ENCODE results near the gene RNF213. TPM values are rescaled to one million over a fixed set of nuclear protein-coding genes. Genes with fewer than 3 reads are reported as not detected.
"Not testable (repeated sequence)": the region's sequence is repeated elsewhere in the genome, so short reads cannot be mapped to it uniquely, and the experiment has no call there.

The RNF213 gene
- total RNA-seq, 2 experiments from 2014 or later, result 787 to 849 TPM

GRCh38 chr17:80295146-80295545 is 34.5 kb downstream of the RNF213 start:
- H3K36me3 Mint-ChIP-seq (ENCODE audit: low read depth), result peaks cover 88% of the 10 kb centered on the region
- H3K4me3 Mint-ChIP-seq, result no peak overlapping the region
- peak overlapping the region; percentile 63 for H3K27ac Mint-ChIP-seq
- peaks cover 47% of the 10 kb centered on the region for H3K4me1 Mint-ChIP-seq
- POLR2A ChIA-PET, result interaction anchor here (0.9 to 2.4 kb wide), 13 partner anchors 8 to 194 kb away, joined by 3 to 16 read pairs (median 3); partner anchors contain the start of gene GAA
- CTCF ChIA-PET, result no interaction called here
- no peaks in the 10 kb centered on the region for H3K27me3 Mint-ChIP-seq
- no peaks in the 10 kb centered on the region for H3K9me3 Mint-ChIP-seq
- DNase-seq, result no peak

GRCh38 chr17:80295559-80295958 is 34.9 kb downstream of the RNF213 start:
- no peaks in the 10 kb centered on the region for H3K9me3 Mint-ChIP-seq
- no peak for DNase-seq
- H3K36me3 Mint-ChIP-seq (ENCODE audit: low read depth), result peaks cover 88% of the 10 kb centered on the region
- ChIA-PET POLR2A (interaction anchor here (0.9 to 2.4 kb wide), 13 partner anchors 9 to 194 kb away, joined by 3 to 16 read pairs (median 3); partner anchors contain the start of gene GAA), CTCF (interaction anchor here (1.2 kb wide), 1 partner anchor 287 kb away, joined by 3 read pairs; no protein-coding TSS in a partner anchor)
- H3K27ac Mint-ChIP-seq, result peak overlapping the region; percentile 63
- no peaks in the 10 kb centered on the region for H3K27me3 Mint-ChIP-seq
- H3K4me1 Mint-ChIP-seq, result peaks cover 46% of the 10 kb centered on the region
- H3K4me3 Mint-ChIP-seq, result no peak overlapping the region

- POLR2A ChIA-PET, result interaction anchor here (1.1 to 2.4 kb wide), 8 partner anchors 12 to 94 kb away, joined by 3 to 16 read pairs (median 4); no protein-coding TSS in a partner anchor
Observed at GRCh38 chr17:80296221-80296620, 35.6 kb downstream of the RNF213 start.

GRCh38 chr17:80297996-80298560 is 37.4 kb downstream of the RNF213 start:
- peaks cover 48% of the 10 kb centered on the region for H3K4me1 Mint-ChIP-seq
- no peak overlapping the region for H3K4me3 Mint-ChIP-seq
- no peaks in the 10 kb centered on the region for H3K27me3 Mint-ChIP-seq
- no peak overlapping the region for H3K27ac Mint-ChIP-seq
- CTCF ChIA-PET, result no interaction called here
- H3K36me3 Mint-ChIP-seq (ENCODE audit: low read depth), result peaks cover 89% of the 10 kb centered on the region
- POLR2A ChIA-PET, result interaction anchor here (0.6 to 3.9 kb wide), 4 partner anchors 11 to 20 kb away, joined by 4 to 22 read pairs (median 4); no protein-coding TSS in a partner anchor
- no peak for DNase-seq
- H3K9me3 Mint-ChIP-seq, result no peaks in the 10 kb centered on the region

More at GRCh38 chr17:80296221-80296620, 35.6 kb downstream of the RNF213 start:
- Mint-ChIP-seq H3K27ac (no peak overlapping the region), H3K4me1 (peaks cover 50% of the 10 kb centered on the region), H3K9me3 (no peaks in the 10 kb centered on the region), H3K27me3 (no peaks in the 10 kb centered on the region), H3K4me3 (no peak overlapping the region), H3K36me3 (ENCODE audit: low read depth) (peaks cover 90% of the 10 kb centered on the region)
- CTCF ChIA-PET, result interaction anchor here (1.2 kb wide), 2 partner anchors 12 to 288 kb away, joined by 3 to 5 read pairs; no protein-coding TSS in a partner anchor
- DNase-seq, result no peak

GRCh38 chr17:80299350-80300100 is 38.9 kb downstream of the RNF213 start:
- H3K27me3 Mint-ChIP-seq, DNase-seq, CTCF ChIA-PET, H3K9me3 Mint-ChIP-seq, H3K4me3 Mint-ChIP-seq: not testable (repeated sequence)
- POLR2A ChIA-PET, result interaction anchor here (1.0 to 3.9 kb wide), 4 partner anchors 9 to 37 kb away, joined by 3 to 22 read pairs (median 4); no protein-coding TSS in a partner anchor
- Mint-ChIP-seq H3K4me1 (peaks cover 41% of the 10 kb centered on the region), H3K36me3 (ENCODE audit: low read depth) (peaks cover 89% of the 10 kb centered on the region), H3K27ac (peak overlapping the region; percentile 61)

- H3K27me3 Mint-ChIP-seq, CTCF ChIA-PET, DNase-seq, H3K4me3 Mint-ChIP-seq, H3K9me3 Mint-ChIP-seq, H3K27ac Mint-ChIP-seq: not testable (repeated sequence)
- Mint-ChIP-seq H3K36me3 (ENCODE audit: low read depth) (peaks cover 86% of the 10 kb centered on the region), H3K4me1 (peaks cover 35% of the 10 kb centered on the region)
- POLR2A ChIA-PET, result interaction anchor here (0.9 to 3.9 kb wide), 4 partner anchors 8 to 42 kb away, joined by 3 to 22 read pairs (median 7); no protein-coding TSS in a partner anchor
Observed at GRCh38 chr17:80300756-80301155, 40.1 kb downstream of the RNF213 start.

- Mint-ChIP-seq H3K27me3 (no peaks in the 10 kb centered on the region), H3K9me3 (no peaks in the 10 kb centered on the region), H3K4me3 (no peak overlapping the region), H3K4me1 (peaks cover 38% of the 10 kb centered on the region), H3K36me3 (ENCODE audit: low read depth) (peaks cover 89% of the 10 kb centered on the region), H3K27ac (peak overlapping the region; percentile 58)
- DNase-seq, result no peak
- POLR2A ChIA-PET, result no interaction called here
- CTCF ChIA-PET, result no interaction called here
Observed at GRCh38 chr17:80303824-80304223, 43.2 kb downstream of the RNF213 start.

GRCh38 chr17:80307994-80308691 is 47.5 kb downstream of the RNF213 start:
- DNase-seq, result no peak
- POLR2A ChIA-PET, result interaction anchor here (1.4 to 5.2 kb wide), 4 partner anchors 9 to 69 kb away, joined by 3 to 22 read pairs (median 16); no protein-coding TSS in a partner anchor
- H3K4me3 Mint-ChIP-seq, result no peak overlapping the region
- no peaks in the 10 kb centered on the region for H3K27me3 Mint-ChIP-seq
- H3K36me3 Mint-ChIP-seq (ENCODE audit: low read depth), result peaks cover 88% of the 10 kb centered on the region
- no peaks in the 10 kb centered on the region for H3K9me3 Mint-ChIP-seq
- peak overlapping the region; percentile 21 for H3K27ac Mint-ChIP-seq
- CTCF ChIA-PET, result interaction anchor here (1.9 kb wide), 1 partner anchor 207 kb away, joined by 6 read pairs; the partner anchor contains the start of gene GAA
- peaks cover 25% of the 10 kb centered on the region for H3K4me1 Mint-ChIP-seq

GRCh38 chr17:80308692-80309517 is 48.3 kb downstream of the RNF213 start:
- H3K36me3 Mint-ChIP-seq (ENCODE audit: low read depth), result peaks cover 86% of the 10 kb centered on the region
- peak overlapping the region; percentile 21 for H3K27ac Mint-ChIP-seq
- DNase-seq, result no peak
- H3K9me3 Mint-ChIP-seq, result no peaks in the 10 kb centered on the region
- peaks cover 29% of the 10 kb centered on the region for H3K4me1 Mint-ChIP-seq
- ChIA-PET CTCF (no interaction called here), POLR2A (interaction anchor here (3.6 to 5.2 kb wide), 3 partner anchors 10 to 14 kb away, joined by 16 to 22 read pairs (median 16); no protein-coding TSS in a partner anchor)
- no peaks in the 10 kb centered on the region for H3K27me3 Mint-ChIP-seq
- H3K4me3 Mint-ChIP-seq, result no peak overlapping the region

GRCh38 chr17:80311216-80311827 is 50.7 kb downstream of the RNF213 start:
- Mint-ChIP-seq H3K36me3 (ENCODE audit: low read depth) (peaks cover 74% of the 10 kb centered on the region), H3K9me3 (no peaks in the 10 kb centered on the region), H3K27ac (no peak overlapping the region), H3K4me3 (no peak overlapping the region), H3K4me1 (peaks cover 28% of the 10 kb centered on the region), H3K27me3 (no peaks in the 10 kb centered on the region)
- ChIA-PET POLR2A (interaction anchor here (1.1 to 3.6 kb wide), 2 partner anchors 16 to 37 kb away, joined by 3 to 16 read pairs; no protein-coding TSS in a partner anchor), CTCF (no interaction called here)
- DNase-seq, result no peak

- CTCF ChIA-PET, result no interaction called here
- H3K27ac Mint-ChIP-seq, result peak overlapping the region; percentile 26
Observed at GRCh38 chr17:80312621-80313135, 52.0 kb downstream of the RNF213 start.

More at GRCh38 chr17:80312621-80313135, 52.0 kb downstream of the RNF213 start:
- no peaks in the 10 kb centered on the region for H3K9me3 Mint-ChIP-seq
- POLR2A ChIA-PET, result no interaction called here
- peaks cover 78% of the 10 kb centered on the region for H3K36me3 Mint-ChIP-seq (ENCODE audit: low read depth)
- no peak overlapping the region for H3K4me3 Mint-ChIP-seq
- DNase-seq, result no peak
- peaks cover 31% of the 10 kb centered on the region for H3K4me1 Mint-ChIP-seq
- no peaks in the 10 kb centered on the region for H3K27me3 Mint-ChIP-seq

All from activated CD4-positive, alpha-beta memory T cell treated with anti-CD3 and anti-CD28 coated beads, Interleukin-2, amount 10 ng/mL, durations not matched to agents 7 days and 5 days (primary cell).